ENCODE results near the gene MCAM.
A peak's percentile ranks its signal among the peaks of the same experiment; 100 is the strongest.

MCAM gene

DNA sequence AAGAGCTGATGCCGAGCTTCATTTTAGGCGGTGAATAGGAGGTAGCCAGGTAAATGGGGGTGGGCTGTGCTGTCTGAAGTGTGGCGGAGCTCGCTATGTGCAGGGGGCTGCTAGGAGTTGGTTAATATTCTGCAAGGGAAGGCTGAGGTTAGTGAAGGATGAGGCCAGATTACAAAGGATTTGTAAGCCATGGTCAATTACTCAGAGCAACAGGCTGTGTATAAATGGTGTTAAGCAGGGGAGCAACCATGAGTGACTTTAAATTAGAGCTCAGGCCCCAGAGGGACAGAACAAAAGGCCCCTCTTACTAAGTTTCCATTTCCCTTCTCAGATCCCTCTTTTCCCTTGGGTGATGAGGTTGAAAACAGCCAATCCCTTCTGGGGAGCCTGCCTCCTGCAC is 7.3 kb upstream of the MCAM start:
- no peak for DNase-seq

DNA sequence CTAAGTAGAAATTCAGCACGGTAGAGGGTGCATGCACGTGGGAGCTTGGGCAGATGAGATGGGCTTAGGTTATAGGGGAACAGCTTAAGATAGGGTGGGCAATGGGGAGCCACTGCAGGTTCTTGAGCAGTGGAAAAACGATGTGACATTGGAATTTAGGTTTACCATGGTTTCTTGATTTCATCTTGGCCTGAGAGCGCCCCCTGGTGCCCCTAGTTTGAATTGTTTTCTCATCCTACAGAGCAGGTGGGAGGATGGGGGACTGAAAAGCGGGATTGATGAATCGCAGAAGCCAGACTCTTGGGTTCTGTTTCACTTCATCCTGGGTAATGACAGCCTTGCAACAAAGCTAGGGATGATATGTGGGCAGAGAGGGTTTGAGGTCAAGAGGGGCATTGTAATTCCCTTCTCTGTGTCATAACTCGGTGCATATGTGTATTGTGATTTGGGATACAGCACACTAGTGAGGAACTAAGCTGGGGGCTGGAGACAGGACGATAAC is 6.7 kb upstream of the MCAM start:
- DNase-seq: peak; percentile 83

DNA sequence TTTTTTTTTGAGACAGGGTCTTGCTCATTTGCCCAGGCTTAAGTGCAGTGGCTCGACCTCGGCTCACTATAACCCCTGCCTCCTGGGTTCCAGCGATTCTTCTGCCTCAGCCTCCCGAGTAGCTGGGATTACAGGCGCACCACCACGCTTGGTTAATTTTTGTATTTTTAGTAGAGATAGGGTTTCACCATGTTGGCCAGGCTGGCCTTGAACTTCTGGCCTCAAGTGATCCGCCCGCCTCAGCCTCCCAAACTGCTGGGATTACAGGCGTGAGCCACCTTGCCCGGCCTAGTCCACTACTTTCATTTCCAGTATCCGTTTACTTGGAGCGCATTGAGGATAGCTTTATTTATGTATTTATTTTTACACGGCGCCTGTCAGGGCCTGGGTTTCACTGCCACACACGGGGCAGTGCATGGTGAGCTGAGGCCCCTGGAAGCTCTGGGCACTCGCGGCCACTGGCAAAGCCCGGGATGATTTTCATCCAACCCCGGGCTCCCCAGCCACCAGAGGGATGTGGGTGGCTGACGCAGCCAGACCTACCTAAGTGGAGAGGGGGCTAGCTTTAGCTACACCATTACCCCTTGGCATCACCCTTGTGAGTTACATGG is 6.1 kb upstream of the MCAM start:
- no peak for DNase-seq

GRCh38 chr11:119322360-119322739 is 5.4 kb upstream of the MCAM start:
- DNase-seq: no peak

DNA sequence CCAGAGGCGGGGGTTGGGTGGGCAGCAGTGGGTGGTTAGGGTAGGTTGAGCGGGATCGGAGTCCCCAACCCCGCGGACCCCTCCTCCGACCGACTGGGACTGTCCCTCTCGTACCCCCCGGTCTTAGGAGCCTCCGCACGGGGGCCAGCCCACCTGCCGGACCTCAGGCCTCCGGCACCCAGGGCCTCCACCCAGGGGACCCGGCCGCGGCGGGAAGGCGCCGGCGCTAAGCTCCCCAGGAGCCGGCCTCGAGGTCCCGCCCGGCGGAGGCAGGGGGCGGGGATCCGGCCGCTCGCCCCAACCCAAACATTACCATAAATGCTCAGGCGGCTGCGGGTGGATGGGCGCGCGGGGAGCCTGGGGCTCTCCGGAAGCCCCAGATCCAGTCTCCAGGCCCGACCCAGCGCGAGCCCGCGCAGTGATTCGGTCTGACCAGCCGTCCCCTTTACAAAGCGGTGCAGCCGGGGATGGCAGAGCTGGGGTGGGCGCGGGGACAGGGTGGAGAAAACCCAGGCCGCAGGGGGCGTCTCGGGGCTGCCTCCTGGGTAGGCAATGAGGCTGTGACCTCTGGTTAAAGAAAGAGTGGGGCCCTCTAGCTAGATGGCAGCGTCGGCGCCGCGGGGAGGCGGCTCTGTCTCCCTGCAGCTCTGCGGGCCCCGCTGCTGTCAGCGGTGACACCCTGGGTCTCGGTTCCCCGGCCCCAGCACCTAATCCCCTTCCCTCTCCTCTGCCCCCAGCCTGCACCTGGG is 4.0 kb upstream of the MCAM start:
- peak; percentile 67 for DNase-seq

GRCh38 chr11:119320240-119320775 is 3.4 kb upstream of the MCAM start:
- no peak for DNase-seq

DNA sequence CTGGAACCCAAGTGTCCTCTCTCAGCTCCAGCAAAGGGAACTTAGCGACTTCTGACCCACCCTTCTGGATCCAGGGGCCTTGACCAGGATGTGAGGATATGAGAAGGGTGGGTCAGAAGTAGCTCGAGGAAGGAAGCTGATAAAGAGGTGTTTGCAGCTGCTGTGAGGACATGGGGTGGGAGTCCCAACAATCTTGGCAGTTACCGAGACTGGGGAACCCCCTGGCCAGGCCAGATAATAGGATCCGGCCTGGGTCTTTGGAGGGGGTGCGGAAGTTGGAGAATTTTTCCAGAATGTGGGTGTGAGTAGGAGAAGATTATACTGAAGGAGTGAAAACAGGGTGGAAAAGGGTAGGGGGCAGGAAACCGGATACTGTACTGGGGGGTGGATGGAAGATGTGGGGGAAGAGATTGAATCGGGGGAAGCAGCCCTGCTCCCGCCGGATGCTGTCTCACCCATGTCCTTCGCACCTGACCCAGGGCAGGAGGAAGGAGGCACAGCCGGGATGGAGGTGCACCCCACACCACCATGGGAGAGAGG is 2.8 kb upstream of the MCAM start:
- DNase-seq: no peak

GRCh38 chr11:119319136-119319699 is 2.3 kb upstream of the MCAM start:
- no peak for DNase-seq

DNA sequence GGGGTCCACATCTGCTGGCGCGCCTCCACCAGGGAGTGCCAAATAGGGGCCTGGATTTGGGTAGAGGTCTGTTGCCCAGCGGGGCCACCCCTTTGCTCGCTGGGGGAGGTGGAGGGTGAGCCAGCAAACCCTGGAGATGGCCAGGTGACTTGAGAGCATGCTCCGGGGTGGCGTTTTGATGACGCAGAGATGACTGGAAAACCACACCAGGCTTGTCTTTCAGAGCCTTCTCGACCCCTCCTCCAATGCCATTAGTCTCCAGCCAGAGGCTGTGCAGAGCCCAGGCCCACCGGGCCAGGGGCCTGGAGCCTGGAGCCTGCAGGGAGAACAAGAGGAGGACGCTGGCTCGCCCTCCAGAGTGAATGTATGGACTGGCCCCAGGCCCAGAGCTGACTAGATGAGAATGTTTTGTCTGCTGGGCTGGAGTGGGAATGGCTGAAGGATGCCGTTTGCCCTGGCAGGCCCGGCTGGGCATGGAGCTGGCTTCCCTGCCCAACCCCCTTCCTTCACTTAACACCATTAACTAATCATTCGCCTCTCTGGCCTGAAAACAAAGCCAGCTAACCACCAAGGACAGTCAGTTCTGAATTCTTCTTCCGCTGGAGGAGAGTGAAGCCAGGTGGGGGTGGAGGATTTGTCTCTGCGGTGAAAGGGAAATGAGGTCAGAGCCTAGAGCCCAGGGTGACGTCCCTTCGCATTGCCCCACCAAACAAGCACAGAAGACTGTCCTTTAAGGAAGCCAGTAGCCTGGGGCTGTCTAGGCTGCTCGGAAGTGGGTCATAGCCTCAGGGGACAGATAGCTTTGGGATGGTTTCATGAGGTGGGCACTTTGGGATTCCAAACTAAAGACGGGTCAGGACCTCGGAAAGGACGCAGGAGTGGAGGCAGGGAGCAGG is 1.6 kb upstream of the MCAM start:
- no peak for DNase-seq

DNA sequence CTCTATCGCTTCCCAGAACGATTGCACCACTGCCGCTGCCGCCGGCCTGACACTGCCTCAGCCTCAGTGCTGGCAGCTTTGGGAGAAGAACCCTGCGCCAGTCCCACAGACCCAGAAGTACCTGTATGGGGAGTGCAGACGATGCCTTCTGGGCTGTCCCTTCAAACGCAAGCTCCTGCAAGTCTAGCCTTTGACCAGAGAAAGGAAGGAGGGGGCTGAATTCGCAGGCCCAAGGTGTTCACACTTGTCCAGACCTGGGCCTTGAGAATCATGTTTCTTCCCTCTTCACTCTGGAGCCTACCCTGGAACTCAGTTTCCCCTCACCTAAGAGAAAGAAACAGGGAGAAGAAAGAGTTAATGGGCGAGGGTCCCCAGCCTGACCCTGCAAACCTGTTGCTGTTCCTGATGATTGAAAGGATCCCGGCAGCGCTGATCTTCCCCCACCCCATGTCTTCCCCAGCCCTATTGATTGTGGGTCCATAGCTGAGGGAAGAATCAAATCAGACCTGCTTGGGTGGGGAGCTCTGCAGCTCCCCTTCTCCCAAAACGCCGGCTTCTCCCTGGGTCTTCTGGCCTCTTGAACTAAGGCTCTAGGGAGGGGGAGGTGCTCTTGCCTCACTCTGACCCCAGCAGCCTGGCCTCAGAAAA is 786 bp upstream of the MCAM start:
- no peak for DNase-seq

DNA sequence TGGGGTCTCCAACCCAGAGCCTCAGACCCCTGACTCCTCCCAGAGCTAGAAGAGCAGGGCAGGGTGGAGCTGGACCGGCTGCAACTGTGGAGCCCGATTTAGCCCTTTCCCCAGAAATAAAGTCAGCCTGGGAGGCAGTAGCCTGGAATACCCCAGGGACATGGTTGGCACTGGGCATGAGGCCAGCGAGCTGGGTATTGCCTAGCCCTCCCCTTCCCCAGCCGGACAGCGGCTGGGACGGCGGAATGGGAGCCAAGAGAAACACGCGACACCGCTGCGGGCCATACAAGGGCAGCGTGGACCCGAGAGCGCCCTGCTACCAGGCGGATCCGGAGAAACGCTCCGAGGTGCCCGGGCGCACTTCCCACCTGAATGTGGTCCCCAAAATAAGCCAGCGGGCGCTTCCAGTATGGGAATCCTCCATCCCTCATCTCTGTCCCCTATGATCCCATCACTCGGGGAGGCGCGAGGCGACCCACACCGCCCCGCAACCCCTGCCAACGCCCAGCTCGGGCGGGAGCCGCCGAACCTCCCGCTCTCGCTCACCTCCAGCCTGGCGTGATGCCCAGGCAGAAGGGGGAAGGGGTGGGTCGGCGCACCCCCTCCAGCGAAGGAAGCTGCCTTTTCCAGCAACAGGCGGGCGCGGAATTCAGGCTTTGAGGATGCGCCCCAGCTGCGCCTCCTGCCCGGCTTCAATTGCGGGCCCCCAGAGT is 758 bp downstream of the MCAM start:
- DNase-seq: no peak

DNA sequence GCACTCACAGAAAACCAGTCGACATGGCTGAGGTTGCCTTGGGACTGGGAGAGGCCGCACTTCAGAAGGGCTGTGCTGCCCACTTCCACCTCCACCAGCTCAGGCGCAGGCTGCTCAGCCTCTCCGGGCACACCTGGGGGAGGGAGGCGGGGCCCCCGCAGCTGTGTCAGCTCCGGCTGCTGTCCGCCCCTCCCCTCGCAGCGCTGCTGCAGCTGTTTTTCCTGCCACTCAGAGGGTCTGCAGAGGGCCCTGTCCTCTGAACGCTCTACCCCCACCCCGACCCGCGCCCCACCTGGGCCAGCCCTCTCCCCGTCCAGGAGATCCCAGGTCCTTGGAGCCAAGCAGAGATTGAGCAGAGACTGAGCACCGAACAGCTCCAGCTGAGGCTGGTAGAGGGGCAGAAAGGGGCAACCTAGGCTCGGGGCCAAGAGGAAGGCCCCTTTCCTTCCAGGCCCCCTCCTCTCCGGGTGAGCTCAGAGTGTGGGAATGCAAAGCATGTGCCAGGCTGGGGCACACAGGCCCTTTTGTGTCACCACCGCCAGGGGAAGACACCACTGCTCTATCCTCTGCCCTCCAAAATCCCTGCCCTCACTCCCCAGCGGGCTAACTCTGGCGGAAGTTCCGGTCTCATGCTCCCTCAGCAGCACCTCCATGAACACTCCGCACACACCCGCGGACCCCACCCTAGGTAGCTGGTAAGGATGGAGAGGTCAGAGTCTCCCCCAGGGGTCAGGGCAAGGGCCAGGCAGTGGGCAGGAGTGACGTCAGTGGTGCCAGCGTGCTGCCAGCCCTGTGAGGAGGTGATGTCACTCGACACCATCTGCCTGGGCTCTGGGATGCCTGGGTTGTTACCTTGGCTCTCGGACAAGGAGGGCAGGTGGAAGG is 1.6 kb downstream of the MCAM start:
- DNase-seq: no peak

- no peak for DNase-seq
Measured at GRCh38 chr11:119314726-119315125, 2.2 kb downstream of the MCAM start.

DNA sequence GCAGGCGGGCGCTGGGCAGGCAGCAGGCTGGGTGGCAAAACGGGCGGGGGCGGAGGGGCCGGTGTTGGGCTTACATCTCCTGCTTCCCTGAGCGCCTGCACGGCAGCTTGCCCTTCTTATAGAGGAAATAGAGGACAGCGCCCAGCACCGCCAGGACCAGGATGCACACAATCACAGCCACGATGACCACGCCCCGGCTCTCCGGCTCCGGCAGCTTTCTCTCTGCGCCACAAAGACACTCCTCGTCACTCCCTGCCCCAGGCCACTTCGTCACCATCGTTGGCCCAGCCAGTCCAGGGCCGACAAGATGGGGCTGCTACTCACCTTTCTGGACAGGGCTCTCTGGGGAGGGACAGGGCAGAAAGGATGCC is 6.3 kb downstream of the MCAM start:
- no peak for DNase-seq

GRCh38 chr11:119309953-119310681 is 6.8 kb downstream of the MCAM start:
- no peak for DNase-seq

- no peak for DNase-seq
Measured at GRCh38 chr11:119309411-119309810, 7.5 kb downstream of the MCAM start.

DNA sequence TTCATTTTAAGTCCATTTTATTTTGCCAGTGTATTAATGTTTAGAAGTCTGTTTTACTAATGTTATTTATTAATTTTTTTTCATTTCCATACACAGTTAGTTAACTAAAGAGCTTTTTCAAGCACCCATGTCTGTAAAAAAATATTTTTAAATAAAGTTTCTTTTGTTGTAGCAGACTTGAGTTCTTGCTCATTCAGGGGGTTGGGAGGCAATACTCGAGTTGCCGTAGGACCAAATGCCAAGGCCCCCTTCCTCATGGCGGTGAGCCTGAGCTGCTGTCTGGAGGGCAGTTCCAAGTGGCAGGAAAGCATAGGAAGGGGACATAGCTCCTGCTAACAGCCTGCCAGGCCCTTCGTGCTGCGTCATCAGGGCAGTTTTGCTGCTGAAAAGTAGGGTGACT is 9.0 kb downstream of the MCAM start:
- no peak for DNase-seq

GRCh38 chr11:119307219-119307618 is 9.7 kb downstream of the MCAM start:
- no peak for DNase-seq

DNA sequence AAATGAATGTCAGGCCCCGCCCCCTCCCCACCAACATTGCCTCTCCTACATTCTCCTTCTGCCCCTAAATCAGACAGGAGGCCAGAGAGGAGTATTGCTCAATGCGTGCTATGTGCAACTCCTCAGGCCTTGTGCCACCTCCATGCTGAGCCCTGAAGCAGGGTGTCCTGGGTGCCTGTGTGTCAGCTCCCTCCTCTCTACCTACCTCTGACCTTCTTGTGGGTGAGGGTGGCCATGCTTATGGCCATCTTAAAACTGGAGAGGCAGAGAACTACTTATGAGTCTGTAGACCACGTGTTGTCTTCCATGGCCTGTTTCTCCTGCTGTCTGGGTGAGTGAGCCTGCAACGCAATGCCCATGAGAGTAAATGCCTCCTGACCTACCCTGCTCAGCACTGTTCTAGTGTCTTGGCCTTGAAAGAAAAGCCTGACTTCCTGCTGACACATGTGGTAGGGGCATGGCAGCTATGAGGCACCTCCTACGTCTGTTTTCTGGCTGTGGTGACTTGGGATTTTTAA is 10.5 kb downstream of the MCAM start:
- no peak for DNase-seq
